Transverse colon (tissue), 4 donors: ENCODE data around the gene RMI1.

Experiments used
- EP300 ChIP-seq: sonication (generic); formaldehyde crosslinking; IDR thresholded peaks from one replicate; pipeline ENCODE4 v1.6.1; 2017; ENCODE audit warnings: antibody characterized with exemption, low read depth
- POLR2A ChIP-seq: fragments of 450-650 bp; IDR thresholded peaks from one replicate; pipeline ENCODE4 v1.6.1; 2016; ENCODE audit warnings: antibody characterized with exemption, mild to moderate bottlenecking, moderate library complexity
- POLR2AphosphoS5 ChIP-seq, 3 donors: sonication (generic); formaldehyde crosslinking; IDR thresholded peaks; one replicate each; pipeline ENCODE4 v1.6.1; 2016; ENCODE audit warnings: antibody characterized with exemption in 3 of 3
- TF ChIP-seq, protein P1 (sequence below), 5 experiments: fragments of 200-600 bp in 3 of 5; fragments of 450-650 bp in 2 of 5; sonication (generic) in 3 of 5; IDR thresholded peaks; 1 replicate in 2 of 5; 2 replicates in 3 of 5; pipeline ENCODE4 v1.5.1; 2016 to 2017; ENCODE audit warnings: antibody characterized with exemption in 5 of 5, inconsistent platforms in 3 of 5, mild to moderate bottlenecking in 2 of 5, moderate library complexity in 1 of 5

DNA sequence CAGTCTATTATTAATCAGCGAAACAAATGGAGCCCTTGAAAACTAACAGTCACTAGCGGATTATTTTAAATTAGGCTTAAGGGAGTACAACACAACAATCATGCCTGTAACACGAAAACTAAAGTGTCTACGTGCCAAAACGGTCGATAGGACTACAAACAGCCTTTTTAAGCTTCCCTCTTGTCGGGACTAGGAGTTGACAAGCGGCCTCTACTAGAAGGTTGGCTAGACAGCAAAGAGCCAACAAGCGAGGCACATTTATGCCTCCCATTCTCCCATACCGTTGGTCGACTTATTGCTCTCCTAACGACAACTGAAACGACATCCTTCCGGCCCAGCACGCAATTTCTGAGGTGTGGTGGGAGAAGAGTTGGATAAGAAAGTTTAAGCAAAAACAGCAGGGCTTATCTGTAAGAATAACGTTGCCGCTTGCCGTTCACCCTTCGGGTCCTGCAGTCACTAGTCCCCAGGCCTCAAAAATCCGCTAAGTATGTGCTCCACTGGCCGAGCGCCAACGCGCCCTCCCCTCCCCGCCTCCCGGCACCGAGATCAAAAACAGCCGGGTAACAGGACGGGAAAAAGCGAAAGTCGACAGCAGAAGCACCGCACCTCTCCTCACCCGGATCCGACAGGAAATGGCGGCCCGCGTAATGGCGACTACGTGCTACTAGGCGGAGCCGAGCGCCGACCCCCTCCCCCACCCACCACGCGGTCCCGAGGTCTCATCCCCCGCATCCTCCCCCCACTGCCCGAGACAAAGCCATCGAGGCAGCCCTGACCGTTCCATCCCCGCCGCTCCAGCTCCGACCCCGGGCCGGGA lies 1.4 kb upstream of the RMI1 start:
- TF ChIP-seq, protein P1, sequence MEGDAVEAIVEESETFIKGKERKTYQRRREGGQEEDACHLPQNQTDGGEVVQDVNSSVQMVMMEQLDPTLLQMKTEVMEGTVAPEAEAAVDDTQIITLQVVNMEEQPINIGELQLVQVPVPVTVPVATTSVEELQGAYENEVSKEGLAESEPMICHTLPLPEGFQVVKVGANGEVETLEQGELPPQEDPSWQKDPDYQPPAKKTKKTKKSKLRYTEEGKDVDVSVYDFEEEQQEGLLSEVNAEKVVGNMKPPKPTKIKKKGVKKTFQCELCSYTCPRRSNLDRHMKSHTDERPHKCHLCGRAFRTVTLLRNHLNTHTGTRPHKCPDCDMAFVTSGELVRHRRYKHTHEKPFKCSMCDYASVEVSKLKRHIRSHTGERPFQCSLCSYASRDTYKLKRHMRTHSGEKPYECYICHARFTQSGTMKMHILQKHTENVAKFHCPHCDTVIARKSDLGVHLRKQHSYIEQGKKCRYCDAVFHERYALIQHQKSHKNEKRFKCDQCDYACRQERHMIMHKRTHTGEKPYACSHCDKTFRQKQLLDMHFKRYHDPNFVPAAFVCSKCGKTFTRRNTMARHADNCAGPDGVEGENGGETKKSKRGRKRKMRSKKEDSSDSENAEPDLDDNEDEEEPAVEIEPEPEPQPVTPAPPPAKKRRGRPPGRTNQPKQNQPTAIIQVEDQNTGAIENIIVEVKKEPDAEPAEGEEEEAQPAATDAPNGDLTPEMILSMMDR (IDR thresholded peaks at IDR 0.05), result no peak
- TF ChIP-seq POLR2A (no peak), EP300 (no peak), POLR2AphosphoS5 (IDR thresholded peaks at IDR 0.05) (peak in 2 of 3 donors; percentile 22 to 46)
